SIG-M5 treated with dmso at 0.1 percent for 504 hours (cell line): ENCODE results near the gene ACTL8.

Experiments
- DNase-seq: peaks from one replicate; lab custom pipeline; 2025; ENCODE audit not compliant: unreplicated experiment; lab: John Stamatoyannopoulos, UW

The ACTL8 gene

DNA sequence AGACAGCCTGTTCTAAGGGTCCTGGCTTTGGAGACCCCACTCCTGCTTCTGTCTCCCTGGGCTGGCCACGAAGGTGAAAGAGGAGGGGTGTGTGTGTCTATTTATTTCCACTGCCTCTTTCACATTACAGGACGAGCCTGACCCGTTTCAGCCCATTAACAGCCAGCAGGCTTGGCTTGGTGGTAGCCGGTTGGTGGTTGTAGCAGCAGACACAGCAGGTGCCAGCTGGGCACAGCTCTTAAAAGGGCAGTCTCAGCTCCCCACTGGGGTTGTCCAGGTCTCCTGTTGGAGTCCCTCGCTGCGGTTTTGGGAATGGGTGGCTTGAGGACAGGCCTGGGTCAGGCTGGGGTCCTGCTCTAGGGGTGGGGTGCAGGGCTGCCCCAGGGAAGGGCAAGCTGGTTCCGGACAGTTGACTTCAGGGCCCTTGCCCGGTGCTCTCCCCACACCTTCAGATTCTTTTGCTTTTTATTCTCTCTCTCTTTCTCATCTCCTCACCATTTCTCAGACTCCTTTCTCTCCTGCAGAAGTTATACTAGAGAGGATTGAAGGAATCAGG is 84.6 kb downstream of the ACTL8 start:
- no peak for DNase-seq

DNA sequence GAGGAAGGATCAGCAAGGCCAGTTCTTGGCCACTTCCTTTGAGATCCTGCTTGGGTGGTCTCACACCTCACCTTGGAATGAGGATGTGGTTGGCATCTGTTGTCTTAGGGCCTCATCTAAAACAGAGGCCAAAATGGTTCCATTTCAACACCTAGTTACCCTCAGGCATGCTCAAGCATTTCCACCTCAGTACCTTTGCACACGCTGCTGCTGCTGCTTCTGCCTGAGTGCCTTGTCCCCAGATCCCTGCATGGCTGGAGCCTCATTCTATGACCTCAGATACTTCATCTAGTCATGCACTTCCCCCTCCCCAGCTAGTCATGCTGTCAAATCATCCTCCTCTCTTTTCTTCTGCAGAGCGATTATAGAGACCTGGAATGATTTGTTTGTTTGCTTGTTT is 86.8 kb downstream of the ACTL8 start:
- DNase-seq = no peak

DNA sequence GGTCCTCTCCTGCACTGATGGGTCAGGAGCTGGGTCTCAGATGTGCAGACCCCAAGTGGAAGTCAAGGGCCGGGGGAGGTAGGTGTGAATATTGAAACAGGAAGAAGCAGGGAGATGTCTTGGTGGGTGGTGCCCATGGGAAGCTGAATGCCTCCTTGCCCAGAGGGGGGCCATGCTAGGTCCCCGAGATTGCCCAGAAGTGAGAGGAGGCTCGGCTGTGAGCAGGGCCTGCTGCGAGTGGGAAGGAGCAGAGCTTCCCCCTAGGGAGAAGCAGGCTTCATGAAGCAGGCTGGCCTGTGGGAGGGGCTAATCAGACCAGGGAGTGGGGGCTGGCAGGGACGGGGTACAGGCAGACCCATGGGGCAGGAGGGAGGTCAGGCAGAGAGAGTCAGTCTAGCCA is 87.6 kb downstream of the ACTL8 start:
- DNase-seq = no peak

DNA sequence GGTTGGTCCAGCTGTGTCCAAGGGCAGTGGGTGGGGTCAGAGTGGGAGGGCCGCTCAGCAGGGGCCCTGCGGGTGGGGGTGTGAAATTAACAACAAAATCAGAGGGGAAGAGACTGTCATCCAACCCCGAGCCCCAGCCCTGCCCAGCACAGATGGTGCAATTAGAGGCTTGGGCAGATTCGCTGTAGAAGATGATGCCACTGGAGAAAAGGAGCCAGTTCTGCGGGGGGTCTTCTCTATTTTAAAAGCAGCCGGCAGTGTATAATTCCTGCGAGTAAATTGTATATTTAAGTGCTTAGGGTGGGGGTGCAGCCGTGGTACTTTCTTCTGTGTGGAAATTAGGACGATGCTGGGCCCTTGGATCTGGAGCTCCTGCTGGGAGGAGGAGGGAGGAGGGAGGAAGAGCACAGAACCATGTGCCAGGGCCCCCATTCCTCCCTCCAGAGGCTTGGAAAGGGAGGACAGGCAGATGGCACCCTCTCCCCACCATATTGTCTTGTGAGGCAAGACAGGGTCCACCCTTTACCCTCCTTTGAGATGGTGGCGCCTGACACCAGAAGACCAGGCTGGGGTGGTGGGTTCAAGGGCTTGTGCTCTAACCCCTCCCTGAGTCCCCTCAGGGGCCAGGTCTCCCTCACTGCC is 89.2 kb downstream of the ACTL8 start:
- no peak for DNase-seq

DNA sequence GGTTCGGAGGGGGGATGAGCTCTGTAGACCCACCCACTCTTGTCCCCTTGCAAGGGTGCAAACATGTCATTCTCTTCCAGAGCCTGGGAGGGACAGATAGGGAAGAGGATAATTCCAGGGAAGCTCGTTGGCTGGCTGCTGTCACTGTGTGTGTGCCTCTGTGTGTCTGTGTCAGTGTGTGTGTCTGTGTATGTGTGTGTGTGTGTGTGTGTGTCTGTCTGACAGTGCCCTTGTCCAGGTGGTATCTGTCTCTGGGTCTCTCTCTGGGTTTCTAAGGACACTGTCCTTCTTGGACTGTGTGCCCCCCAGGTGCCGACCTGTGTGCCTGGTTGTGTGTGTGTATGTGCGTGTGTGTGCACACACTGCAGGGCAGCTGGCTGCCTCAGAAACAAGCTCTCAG is 90.5 kb downstream of the ACTL8 start:
- DNase-seq = no peak

DNA sequence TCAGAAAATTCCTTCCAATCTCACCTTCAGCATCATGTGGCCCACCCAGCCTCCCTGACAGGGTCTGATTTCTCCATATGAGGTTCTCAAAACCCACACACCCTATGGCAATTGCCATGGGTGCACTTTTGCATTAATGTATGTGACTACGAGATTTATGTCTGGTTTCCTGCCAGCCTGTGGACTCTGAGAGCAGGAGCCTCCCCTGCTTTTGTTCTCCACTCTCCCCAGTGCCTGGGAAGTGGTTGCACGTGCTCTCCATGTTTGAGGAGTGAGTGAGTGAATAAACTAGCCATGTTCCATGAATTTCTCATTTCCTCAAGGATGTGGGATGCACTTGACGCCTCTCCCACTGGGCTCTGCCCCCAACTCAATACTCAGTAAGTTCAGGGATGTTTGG is 91.2 kb downstream of the ACTL8 start:
- DNase-seq = no peak

DNA sequence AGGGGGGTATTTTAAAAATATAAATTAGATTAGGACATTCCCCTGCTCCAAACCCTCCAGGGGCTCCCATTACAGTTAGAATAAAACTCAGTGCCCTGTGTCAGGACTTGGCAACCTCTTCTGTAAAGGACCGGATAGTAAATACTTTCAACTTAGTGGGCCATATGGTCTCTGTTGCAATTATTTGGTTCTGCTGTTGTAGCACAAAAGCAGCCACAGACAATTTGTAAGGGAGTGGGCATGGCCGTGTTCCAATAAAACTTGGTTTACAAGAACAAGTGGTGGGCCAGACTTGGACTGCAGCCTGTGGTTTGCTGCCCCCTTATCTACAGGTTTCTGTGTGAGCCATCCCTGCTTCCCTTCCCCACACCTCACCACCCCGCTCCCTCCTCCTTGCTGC is 92.0 kb downstream of the ACTL8 start:
- DNase-seq = no peak

DNA sequence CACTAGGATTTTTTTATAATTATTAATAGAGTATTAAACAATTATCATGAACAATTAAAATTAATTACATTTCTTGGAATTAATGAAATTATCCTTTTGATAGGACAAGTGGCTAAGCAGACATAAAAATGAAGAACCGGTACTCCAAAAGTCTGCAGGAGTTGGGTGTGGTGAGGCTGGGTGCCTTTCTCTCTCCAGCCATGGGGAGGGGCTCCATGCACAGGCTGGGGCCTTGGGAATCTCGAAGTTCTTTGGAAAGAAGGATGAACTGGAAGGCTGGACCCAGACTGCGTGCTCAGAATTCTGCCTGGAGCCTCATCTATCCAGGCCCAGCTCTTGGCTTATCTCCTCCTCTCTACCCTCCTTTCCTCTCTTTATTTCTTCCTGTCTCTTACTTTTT is 94.1 kb downstream of the ACTL8 start:
- no peak for DNase-seq

DNA sequence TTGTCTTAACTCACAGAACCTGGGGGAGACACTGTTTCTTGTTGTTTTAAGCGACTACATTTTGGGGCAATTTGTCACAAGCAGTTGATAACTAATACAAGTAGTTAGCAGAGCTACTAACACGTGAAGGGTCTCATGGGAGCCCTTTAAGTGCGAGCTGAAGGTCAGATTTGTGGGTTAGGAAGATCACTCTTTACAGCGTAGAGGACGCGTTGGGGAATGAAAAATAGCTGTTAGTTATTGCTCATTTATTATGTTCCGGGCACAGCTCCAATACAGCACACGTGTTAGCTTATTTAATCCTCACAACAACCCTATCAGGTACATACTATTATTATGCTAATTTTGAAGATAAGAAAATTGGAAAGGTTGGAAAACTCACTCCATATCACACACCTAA is 95.9 kb downstream of the ACTL8 start:
- no peak for DNase-seq

DNA sequence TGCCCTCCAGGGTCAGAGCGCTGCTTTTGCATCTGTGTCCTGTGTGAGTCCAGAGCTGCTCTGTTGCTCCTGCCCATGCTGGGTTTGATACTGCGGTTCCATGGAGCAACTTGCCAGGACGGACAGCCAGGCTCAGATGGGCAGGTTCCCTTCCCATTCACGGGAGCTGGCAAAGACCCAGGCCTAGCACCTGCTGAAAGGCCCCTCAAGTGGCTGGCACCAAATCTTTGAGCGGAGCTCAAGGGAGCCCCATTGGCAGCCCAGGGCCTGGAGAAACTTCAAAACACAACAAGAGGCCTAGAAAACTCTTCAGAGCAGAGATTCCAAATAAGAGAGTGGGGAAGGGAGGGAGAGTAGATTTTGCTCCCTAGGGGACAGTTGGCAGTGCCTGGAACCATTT is 97.2 kb downstream of the ACTL8 start:
- no peak for DNase-seq

DNA sequence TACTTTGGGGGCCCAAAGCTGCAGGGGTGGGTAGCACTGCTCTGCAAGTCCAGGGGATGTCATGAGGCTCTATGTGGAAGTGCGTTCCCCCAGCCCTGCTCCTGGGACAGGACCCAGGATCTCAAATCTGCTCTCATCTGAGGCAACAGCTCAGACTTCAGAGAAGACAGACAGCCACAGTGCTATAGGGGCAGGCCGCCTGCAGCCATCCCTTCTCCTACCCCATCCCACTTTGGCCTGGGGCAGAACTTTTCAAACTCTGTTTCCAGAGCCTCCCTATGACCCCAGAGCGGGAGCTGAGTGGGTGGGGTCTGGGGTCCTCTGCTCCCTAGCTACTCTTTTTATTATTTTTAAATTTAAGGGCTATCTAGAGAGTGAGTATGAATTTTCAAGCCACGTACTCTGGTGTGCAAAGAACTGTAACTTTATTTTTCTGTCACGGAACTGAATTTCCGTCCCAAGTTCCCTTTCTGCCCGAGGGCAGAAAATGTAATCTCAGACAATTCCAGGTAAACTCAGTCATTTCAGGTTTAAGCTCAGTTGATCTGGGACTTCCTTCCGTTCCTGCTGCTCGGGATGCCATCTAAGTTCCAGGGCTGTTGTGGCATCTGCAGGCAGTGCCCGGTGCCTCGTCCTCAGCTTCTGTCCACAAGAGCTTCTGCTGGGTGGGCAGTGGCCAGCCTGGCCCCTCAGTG is 98.3 kb downstream of the ACTL8 start:
- DNase-seq = no peak

DNA sequence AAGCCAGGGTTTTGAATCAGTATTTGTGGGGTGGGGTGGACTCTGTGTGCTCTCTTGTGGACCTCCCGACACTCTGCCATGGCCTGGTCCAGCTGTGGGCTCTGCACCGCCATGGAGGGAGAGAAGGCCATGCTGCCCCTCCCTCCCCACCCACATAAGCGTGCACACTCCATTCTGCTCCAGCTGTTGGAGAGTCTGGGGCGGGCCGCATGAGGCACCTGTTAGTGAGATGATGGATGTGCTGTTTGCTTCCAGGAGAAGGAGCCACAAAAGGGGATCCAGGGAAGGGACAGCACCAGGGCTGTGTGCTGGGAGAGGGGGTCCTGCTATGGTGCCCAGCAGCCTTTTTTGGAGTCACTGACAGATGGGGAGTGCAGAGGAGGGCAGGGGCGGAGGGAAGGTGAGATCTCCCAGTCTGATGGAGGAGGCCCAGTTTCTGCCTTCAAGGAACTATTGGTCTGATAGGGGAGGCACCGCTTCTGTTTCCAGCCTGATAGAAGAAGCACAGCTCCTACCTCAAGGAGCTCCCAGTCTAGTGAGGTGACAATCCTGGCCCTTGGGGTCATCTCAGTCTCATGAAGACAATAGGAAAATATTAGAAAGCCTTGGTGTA is 101.5 kb downstream of the ACTL8 start:
- no peak for DNase-seq

DNA sequence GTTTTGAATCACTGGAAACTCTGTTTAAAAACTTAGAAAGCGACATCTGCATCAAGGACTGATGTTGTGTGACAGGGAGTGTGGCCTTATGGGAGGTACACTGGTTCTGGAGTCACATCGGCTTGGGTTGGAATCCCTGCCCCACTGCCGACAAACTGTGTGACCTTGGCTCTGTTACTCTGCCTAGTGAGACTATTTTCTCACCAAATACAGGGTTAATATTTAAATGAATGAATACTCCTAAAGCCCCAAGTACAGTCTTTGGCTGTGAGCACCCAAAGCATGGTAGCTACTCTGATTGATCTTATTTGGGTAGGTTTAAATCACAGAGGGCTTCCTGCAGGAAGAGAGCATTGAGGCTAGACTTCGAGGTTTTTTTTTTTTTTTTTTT is 102.0 kb downstream of the ACTL8 start:
- DNase-seq = no peak

DNA sequence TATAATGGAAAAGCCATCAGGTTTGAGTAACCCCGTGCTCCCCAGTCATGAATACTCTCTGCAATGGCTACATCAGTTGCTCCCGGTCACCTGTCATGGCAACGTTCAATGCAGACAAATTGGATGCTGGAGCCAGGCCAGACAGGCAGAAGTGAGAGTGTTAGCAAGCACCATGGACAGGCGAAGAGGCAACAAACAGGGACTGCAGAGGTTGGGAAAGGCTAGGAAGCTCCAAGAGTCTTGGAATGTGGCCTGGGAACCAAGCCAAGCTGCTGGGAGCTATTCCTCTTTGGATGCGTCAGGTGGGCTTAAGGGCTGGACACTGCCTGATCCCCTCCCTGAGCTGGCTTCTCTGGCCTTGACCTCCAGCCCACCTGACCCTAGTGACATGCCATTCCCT is 102.9 kb downstream of the ACTL8 start:
- no peak for DNase-seq

DNA sequence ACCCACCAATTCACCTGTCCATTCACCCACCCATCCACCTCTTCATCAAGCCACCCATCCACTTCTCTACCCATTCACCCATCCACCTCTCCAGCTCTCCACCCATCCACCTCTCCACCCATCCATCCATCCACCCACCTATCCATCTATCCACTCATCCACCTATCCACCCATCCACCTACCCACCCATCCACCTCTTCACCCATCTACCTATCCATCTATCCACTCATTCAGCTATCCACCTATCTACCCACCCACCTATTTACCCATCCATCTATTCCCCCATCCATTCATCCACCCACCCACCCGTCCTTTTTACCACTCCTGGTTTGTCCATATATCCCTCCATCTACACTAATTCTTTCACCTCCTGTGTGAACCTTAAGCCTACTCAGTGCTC is 105.7 kb downstream of the ACTL8 start:
- no peak for DNase-seq

DNA sequence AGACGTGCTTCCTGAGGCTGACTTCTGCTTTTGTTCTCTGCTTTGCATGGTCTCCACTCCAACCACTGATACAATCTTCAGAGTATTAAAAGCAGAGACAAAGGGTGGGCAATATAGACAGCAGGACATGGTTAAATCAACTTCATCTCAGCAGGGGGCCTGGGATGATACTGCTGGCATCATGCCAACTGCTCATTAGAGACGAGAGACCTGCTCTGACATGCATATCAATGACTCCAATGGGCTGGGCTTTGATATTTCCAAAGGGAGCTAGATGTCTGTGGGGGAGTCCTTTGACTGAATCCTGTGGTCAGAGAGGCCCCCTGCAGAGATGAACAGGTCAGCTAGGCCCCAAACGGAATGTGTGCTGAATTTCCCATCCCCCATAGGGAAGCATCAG is 106.6 kb downstream of the ACTL8 start:
- DNase-seq = no peak

DNA sequence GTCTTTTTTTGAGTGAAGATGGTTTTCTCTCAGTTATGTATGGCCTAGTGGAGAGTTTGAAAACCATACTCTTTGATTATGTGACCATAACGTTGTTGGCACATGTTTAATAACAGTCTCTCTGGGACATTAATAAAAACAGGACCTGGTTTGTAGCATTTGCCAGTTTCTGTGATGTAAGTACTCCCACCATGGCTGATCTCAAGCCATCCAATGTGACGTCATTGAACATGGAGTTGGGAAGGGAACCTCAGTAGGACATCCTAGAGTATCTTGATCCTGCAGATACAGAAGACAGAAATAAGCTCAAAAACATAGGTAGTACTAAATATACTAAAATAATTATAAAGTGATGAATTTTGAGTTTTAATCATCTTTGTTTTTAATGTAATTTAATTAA is 107.0 kb downstream of the ACTL8 start:
- DNase-seq = no peak

DNA sequence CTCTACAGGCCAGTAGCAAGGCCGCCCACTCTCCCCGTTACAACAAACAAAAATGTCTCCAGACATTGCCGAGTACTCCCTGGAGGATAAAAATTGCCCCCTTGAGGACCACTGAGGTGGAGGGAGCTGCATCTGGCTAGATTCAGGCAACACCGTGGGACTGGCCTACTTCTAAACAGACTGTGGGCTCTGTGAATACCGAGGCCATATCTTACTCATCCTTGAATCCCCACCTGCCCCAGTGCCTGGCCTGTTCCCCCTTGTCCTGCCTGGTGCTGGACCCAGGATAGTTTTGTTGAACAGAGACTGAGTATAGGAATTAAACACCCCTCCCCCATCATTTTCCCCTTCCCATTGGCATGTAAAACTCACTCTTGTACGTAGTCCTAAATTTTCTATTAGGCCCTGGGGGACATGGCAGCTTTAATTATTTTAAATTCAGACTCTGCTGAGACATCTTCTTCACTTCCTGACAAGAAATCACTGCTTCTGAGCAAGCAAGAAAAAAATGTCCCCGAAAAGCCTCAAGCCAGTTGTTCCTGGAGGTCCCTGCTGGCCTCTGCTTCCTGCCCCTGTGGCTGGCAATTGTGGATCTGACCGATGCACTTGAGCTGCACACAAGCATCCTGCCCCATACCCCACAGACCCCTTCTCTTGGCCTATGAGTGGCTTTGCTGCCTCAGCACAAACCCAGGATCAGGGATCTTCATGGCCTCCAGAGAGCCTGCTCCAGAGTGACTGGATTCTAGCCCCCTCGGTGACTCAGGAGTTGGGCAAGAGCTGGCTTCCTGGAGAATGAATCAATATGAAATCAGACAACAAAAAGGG is 111.0 kb downstream of the ACTL8 start:
- no peak for DNase-seq

DNA sequence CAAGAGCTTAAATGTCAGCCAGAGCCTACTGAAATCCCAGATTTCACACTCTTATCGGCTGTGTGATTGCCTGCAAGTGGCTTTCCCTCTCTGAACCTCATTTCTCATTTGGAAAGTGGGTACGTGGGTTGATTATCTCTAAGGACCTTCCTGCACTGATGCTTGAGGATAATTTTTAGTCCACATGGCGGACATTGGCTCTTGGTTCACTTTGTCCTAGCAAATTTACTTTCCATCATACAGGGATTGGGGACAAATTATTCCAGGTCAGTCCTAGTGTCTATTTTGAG is 111.6 kb downstream of the ACTL8 start:
- DNase-seq = no peak

DNA sequence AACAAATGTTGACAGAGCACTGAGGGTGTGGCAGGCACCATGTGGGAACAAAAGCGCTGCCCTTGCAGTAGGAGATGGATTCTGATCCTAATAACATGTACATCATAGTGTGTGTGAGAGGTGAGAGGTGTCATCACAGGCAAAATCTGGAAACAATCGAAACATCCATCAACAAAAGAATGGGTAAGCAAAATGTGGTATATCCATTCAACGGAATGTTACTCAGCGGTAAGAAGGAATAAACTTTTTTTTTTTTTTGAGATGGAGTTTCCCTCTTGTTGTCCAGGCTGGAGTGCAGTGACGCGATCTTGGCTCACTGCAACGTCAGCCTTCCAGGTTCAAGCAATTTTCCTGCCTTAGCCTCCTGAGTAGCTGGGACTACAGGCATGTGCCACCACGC is 112.3 kb downstream of the ACTL8 start:
- no peak for DNase-seq

DNA sequence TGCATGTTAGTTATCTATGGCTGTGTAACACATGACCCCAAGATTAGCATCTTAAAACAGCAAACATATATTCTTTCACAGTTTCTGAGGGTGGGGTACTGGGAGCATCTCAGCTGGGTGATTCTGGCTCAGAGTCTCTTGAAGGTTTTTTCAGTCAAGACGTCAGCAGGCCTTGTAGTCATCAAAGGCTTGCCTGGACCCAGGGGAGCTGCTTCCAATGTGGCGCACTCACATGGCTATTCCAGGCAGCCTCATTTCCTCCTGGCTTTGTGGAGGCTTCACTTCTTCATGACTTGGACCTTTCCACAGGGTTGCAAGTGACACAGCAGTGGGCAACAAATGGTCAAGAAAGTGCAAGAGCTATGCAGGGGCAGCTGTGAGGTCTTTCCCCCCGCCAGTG is 114.7 kb downstream of the ACTL8 start:
- no peak for DNase-seq

DNA sequence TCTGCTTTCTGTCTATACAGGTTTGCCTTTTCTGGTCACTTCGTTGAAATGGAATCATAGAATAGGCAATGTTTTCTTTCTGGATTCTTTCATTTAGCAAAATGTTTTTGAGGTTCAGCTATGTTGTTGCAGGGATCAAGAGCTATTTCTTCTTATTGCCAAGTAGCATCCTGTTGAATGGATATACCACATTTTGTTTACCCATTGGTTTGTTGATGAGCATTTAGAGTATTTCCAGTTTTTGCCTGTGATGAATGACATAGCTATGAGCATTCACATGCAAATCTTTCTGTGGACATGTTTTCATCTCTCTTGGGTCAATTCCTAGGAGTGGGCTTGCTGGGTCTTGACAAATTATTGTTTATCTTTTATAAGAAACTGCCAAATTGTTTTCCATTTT is 115.5 kb downstream of the ACTL8 start:
- DNase-seq = no peak
